Motor neuron (in vitro differentiated cells): ENCODE measurements around the gene GGT6. TPM values are rescaled to one million over a fixed set of nuclear protein-coding genes. Genes with fewer than 3 reads are reported as not detected.
A peak's percentile ranks its signal among the peaks of the same experiment; 100 is the strongest.

ENCODE experiments used
- ATAC-seq, 8 experiments: fragments of 200-7000 bp; cut with Tn5 transposase; replicated peaks in 6 of 8; 2 replicates each; pipeline ENCODE4 v1.8.0; 2021; ENCODE audit warnings: mild to moderate bottlenecking in 8 of 8, moderate library complexity in 8 of 8
- H3K27ac ChIP-seq, 2 donors: fragments of 250-450 bp; sonication (Bioruptor Pico); 2 replicates each; pipeline ENCODE4 v1.9.0; 2021; ENCODE audit warnings: antibody characterized with exemption in 2 of 2, mild to moderate bottlenecking in 2 of 2, moderate library complexity in 1 of 2
- H3K4me1 ChIP-seq, 2 donors: fragments of 250-450 bp; sonication (Bioruptor Pico); replicated peaks in 1 of 2; 2 replicates each; pipeline ENCODE4 v1.6.1; 2021; ENCODE audit warnings: antibody characterized with exemption in 2 of 2, mild to moderate bottlenecking in 2 of 2, moderate library complexity in 1 of 2
- H3K4me3 ChIP-seq, 5 donors: fragments of 250-450 bp; sonication (Bioruptor Pico); 2 replicates each; pipeline ENCODE4 v1.9.0; 2021; ENCODE audit warnings: antibody characterized with exemption in 5 of 5, mild to moderate bottlenecking in 5 of 5, moderate library complexity in 4 of 5
- WGBS, 10 experiments: fragments of 450-650 bp; shearing (Covaris generic); methylation state at CpG; one replicate each; pipeline ENCODE4 v1.0.0; 2022; 5-methylcytosine and 5-hydroxymethylcytosine counted together
- in situ Hi-C, 9 experiments: fragments of 400-800 bp; cut with MboI; loops; one replicate each; pipeline ENCODE4 v1.15.0; 2021; ENCODE audit warnings: low sequenced_read_pairs in 9 of 9, low pct_unique_long_range_greater_than_20kb in 2 of 9; ENCODE audit not compliant: unreplicated experiment in 9 of 9
- total RNA-seq, 8 experiments: library from RNA; unstranded; fragments of 300-600 nt; gene quantifications; 2 replicates each; pipeline versions ENCODE4 v1.2.3 to v1.2.4, GENCODE V29; 2022

The GGT6 gene
- total RNA-seq, 8 experiments from 2014 or later: 0.13 to 1.00 (median 0.20) TPM; not detected in 1

- ATAC-seq: no peak
- in situ Hi-C loops: no loop called here
- H3K4me1 ChIP-seq: no peaks in the 10 kb centered on the region
- H3K4me3 ChIP-seq: no peak overlapping the region
- no peak overlapping the region for H3K27ac ChIP-seq
- WGBS, 10 experiments: 96 to 100% (median 100%) methylated on average over 1 to 4 of the region's 37 CpGs; no CpG with 5 or more reads in 7 of the 10 experiments
These were observed 16.0 kb downstream of the GGT6 start for GRCh38 chr17:4544135-4544950.

- in situ Hi-C loops: no loop called here
- no peak overlapping the region for H3K4me3 ChIP-seq
- 100% methylated on average over 1 of the region's 19 CpGs; no CpG with 5 or more reads in 9 of the 10 experiments for WGBS, 10 experiments
- no peak for ATAC-seq
- H3K4me1 ChIP-seq: no peaks in the 10 kb centered on the region
- H3K27ac ChIP-seq: no peak overlapping the region
These were observed 16.8 kb downstream of the GGT6 start for GRCh38 chr17:4543557-4544026.

- Histone ChIP-seq H3K27ac (no peak overlapping the region), H3K4me1 (no peaks in the 10 kb centered on the region), H3K4me3 (no peak overlapping the region)
- no peak for ATAC-seq
- in situ Hi-C loops: no loop called here
- 67 to 100% (median 92%) methylated on average over 1 to 2 of the region's 19 CpGs; no CpG with 5 or more reads in 6 of the 10 experiments for WGBS, 10 experiments
These were observed 17.6 kb downstream of the GGT6 start for GRCh38 chr17:4542726-4543191.

GRCh38 chr17:4542003-4542725 lies 18.2 kb downstream of the GGT6 start:
- in situ Hi-C loops: no loop called here
- no peaks in the 10 kb centered on the region for H3K4me1 ChIP-seq
- no peak overlapping the region for H3K27ac ChIP-seq
- ATAC-seq: no peak
- 81 to 100% (median 90%) methylated on average over 1 to 8 of the region's 14 CpGs; no CpG with 5 or more reads in 3 of the 10 experiments for WGBS, 10 experiments
- no peak overlapping the region for H3K4me3 ChIP-seq

- Histone ChIP-seq H3K4me3 (no peak overlapping the region), H3K27ac (no peak overlapping the region), H3K4me1 (peaks cover 0 to 3% of the 10 kb centered on the region in 2 donors)
- WGBS, 10 experiments: 86 to 100% (median 90%) methylated on average over 3 to 10 of the region's 29 CpGs; no CpG with 5 or more reads in 5 of the 10 experiments
- in situ Hi-C loops: no loop called here
- no peak for ATAC-seq
These were observed 18.9 kb downstream of the GGT6 start for GRCh38 chr17:4541328-4542002.

GRCh38 chr17:4540687-4541327 lies 19.6 kb downstream of the GGT6 start:
- H3K4me1 ChIP-seq: peaks cover 0 to 10% of the 10 kb centered on the region in 2 donors
- no peak for ATAC-seq

GRCh38 chr17:4540224-4540651 lies 20.1 kb downstream of the GGT6 start:
- peak in 1 of 8 experiments; percentile 2 for ATAC-seq
- in situ Hi-C loops: no loop called here
- H3K27ac ChIP-seq: no peak overlapping the region
- H3K4me3 ChIP-seq: no peak overlapping the region
- H3K4me1 ChIP-seq: peaks cover 0 to 15% of the 10 kb centered on the region in 2 donors
- 70 to 100% (median 90%) methylated on average over 1 to 4 of the region's 14 CpGs; no CpG with 5 or more reads in 7 of the 10 experiments for WGBS, 10 experiments

More at GRCh38 chr17:4540687-4541327, 19.6 kb downstream of the GGT6 start:
- 80% methylated on average over 1 of the region's 15 CpGs; no CpG with 5 or more reads in 9 of the 10 experiments for WGBS, 10 experiments
- in situ Hi-C loops: no loop called here
- Histone ChIP-seq H3K27ac (no peak overlapping the region), H3K4me3 (no peak overlapping the region)

GRCh38 chr17:4539576-4540223 lies 20.7 kb downstream of the GGT6 start:
- no peak for ATAC-seq
- 93 to 100% (median 100%) methylated on average over 1 to 13 of the region's 26 CpGs; no CpG with 5 or more reads in 4 of the 10 experiments for WGBS, 10 experiments
- H3K27ac ChIP-seq: no peak overlapping the region
- H3K4me3 ChIP-seq: no peak overlapping the region
- in situ Hi-C loops: no loop called here
- H3K4me1 ChIP-seq: peaks cover 3 to 16% of the 10 kb centered on the region in 2 donors

- WGBS, 10 experiments: 80 to 100% (median 91%) methylated on average over 1 to 7 of the region's 8 CpGs; no CpG with 5 or more reads in 6 of the 10 experiments
- no peak for ATAC-seq
- no peak overlapping the region for H3K4me3 ChIP-seq
- H3K27ac ChIP-seq: no peak overlapping the region
- in situ Hi-C loops: no loop called here
- H3K4me1 ChIP-seq: peaks cover 5 to 22% of the 10 kb centered on the region in 2 donors
These were observed 21.4 kb downstream of the GGT6 start for GRCh38 chr17:4539025-4539424.

GRCh38 chr17:4538236-4539002 lies 22.0 kb downstream of the GGT6 start:
- no peak for ATAC-seq
- no peak overlapping the region for H3K4me3 ChIP-seq

GRCh38 chr17:4537451-4538235 lies 22.7 kb downstream of the GGT6 start:
- no peak overlapping the region for H3K27ac ChIP-seq
- no peak overlapping the region for H3K4me3 ChIP-seq
- WGBS, 10 experiments: 33 to 100% (median 83%) methylated on average over 1 to 5 of the region's 19 CpGs; no CpG with 5 or more reads in 6 of the 10 experiments
- peaks cover 11 to 26% of the 10 kb centered on the region in 2 donors for H3K4me1 ChIP-seq
- in situ Hi-C loops: no loop called here
- ATAC-seq: peak in 2 of 8 experiments; percentile 1 to 2

More at GRCh38 chr17:4538236-4539002, 22.0 kb downstream of the GGT6 start:
- 20 to 100% (median 90%) methylated on average over 1 to 3 of the region's 13 CpGs; no CpG with 5 or more reads in 5 of the 10 experiments for WGBS, 10 experiments
- in situ Hi-C loops: no loop called here
- Histone ChIP-seq H3K4me1 (peaks cover 11 to 26% of the 10 kb centered on the region in 2 donors), H3K27ac (no peak overlapping the region)
